Lower leg skin (tissue), 4 donors: ENCODE results near the gene USP25. TPM values are rescaled to one million over a fixed set of nuclear protein-coding genes. Genes with fewer than 3 reads are reported as not detected.

Source experiments
- DNase-seq, 2 donors: peaks; one replicate each; pipeline ENCODE4 v3.0.0-alpha.2; 2019; ENCODE audit warnings: low spot score in 2 of 2
- H3K4me3 ChIP-seq: fragments of 200-600 bp; sonication (generic); 2 replicates; pipeline ENCODE4 v1.5.1; 2017; ENCODE audit warnings: mild to moderate bottlenecking, low read depth; ENCODE audit not compliant: poor library complexity, severe bottlenecking
- CTCF ChIP-seq, 3 donors: fragments of 450-650 bp; IDR thresholded peaks; one replicate each; pipeline ENCODE4 v1.5.1; 2016; ENCODE audit warnings: antibody characterized with exemption in 3 of 3, mild to moderate bottlenecking in 3 of 3, moderate library complexity in 2 of 3
- POLR2A ChIP-seq, 2 donors: fragments of 450-650 bp; IDR thresholded peaks; one replicate each; pipeline ENCODE4 v1.6.1; 2016 to 2017; ENCODE audit warnings: antibody characterized with exemption in 2 of 2, mild to moderate bottlenecking in 1 of 2, moderate library complexity in 1 of 2
- WGBS, 2 donors: methylation state at CpG; one replicate each; pipeline ENCODE4 v1.1.5; 2018; 5-methylcytosine and 5-hydroxymethylcytosine counted together
- intact Hi-C: fragments of 100-400 bp; cut with DNase I; formaldehyde crosslinking; loops from one replicate; pipeline ENCODE4 v1.15.0; 2023; ENCODE audit warnings: low total_unique reads
- total RNA-seq, 4 donors: library from RNA; depleted of rRNA; stranded (reverse); fragments of >200 nt; gene quantifications; one replicate each; pipeline ENCODE4 v1.1.0, GENCODE V29; 2016

USP25 gene
- total RNA-seq, 4 donors from 2014 or later, result 20.4 to 37.4 (median 32.3) TPM

- intact Hi-C loops, result no loop called here
Measured at GRCh38 chr21:15753741-15754140, 24.0 kb downstream of the USP25 start.

GRCh38 chr21:15754640-15755039 is 24.9 kb downstream of the USP25 start:
- DNase-seq, result no peak
- 39 to 44% methylated on average over 1 of the region's 1 CpG for WGBS, 2 donors
- no peak overlapping the region for H3K4me3 ChIP-seq
- TF ChIP-seq CTCF (IDR thresholded peaks at IDR 0.05) (no peak), POLR2A (IDR thresholded peaks at IDR 0.05) (no peak)
- intact Hi-C loops, result no loop called here

More at GRCh38 chr21:15753741-15754140, 24.0 kb downstream of the USP25 start:
- WGBS, 2 donors, result 94 to 97% methylated on average over 1 of the region's 1 CpG
- TF ChIP-seq POLR2A (IDR thresholded peaks at IDR 0.05), result no peak
- TF ChIP-seq CTCF (IDR thresholded peaks at IDR 0.05), result no peak
- no peak for DNase-seq
- H3K4me3 ChIP-seq, result no peak overlapping the region

GRCh38 chr21:15755125-15755524 is 25.3 kb downstream of the USP25 start:
- H3K4me3 ChIP-seq, result no peak overlapping the region
- intact Hi-C loops, result no loop called here
- TF ChIP-seq CTCF (IDR thresholded peaks at IDR 0.05) (no peak), POLR2A (IDR thresholded peaks at IDR 0.05) (no peak)
- 67 to 81% methylated on average over 3 of the region's 3 CpGs for WGBS, 2 donors
- no peak for DNase-seq

GRCh38 chr21:15759469-15759868 is 29.7 kb downstream of the USP25 start:
- TF ChIP-seq POLR2A (IDR thresholded peaks at IDR 0.05) (no peak), CTCF (IDR thresholded peaks at IDR 0.05) (no peak)
- no peak overlapping the region for H3K4me3 ChIP-seq
- no peak for DNase-seq
- 80 to 92% methylated on average over 2 of the region's 2 CpGs for WGBS, 2 donors
- intact Hi-C loops, result no loop called here

- TF ChIP-seq CTCF (IDR thresholded peaks at IDR 0.05) (no peak), POLR2A (IDR thresholded peaks at IDR 0.05) (no peak)
- DNase-seq, result no peak
- intact Hi-C loops, result no loop called here
- H3K4me3 ChIP-seq, result no peak overlapping the region
- WGBS, 2 donors, result 84 to 88% methylated on average over 7 of the region's 7 CpGs
Measured at GRCh38 chr21:15761507-15762100, 31.8 kb downstream of the USP25 start.

GRCh38 chr21:15763359-15763758 is 33.6 kb downstream of the USP25 start:
- TF ChIP-seq POLR2A (IDR thresholded peaks at IDR 0.05) (no peak), CTCF (IDR thresholded peaks at IDR 0.05) (no peak)
- WGBS, 2 donors, result 88 to 90% methylated on average over 1 of the region's 1 CpG
- intact Hi-C loops, result no loop called here
- no peak for DNase-seq
- H3K4me3 ChIP-seq, result no peak overlapping the region
